NCI-H1105 treated with DMSO at 0.1 percent for 48 hours (cell line): Measurements from ENCODE around the gene MACO1.
"Not testable (repeated sequence)": the region's sequence is repeated elsewhere in the genome, so short reads cannot be mapped to it uniquely, and the experiment has no call there.

Experiments
- DNase-seq: peaks from one replicate; lab custom pipeline; 2025; lab: John Stamatoyannopoulos, UW

The MACO1 gene

GRCh38 chr1:25487628-25488027 is 56.9 kb downstream of the MACO1 start:
- no peak for DNase-seq

- no peak for DNase-seq
Observed at GRCh38 chr1:25492323-25492722, 61.6 kb downstream of the MACO1 start.

GRCh38 chr1:25494952-25495351 is 64.3 kb downstream of the MACO1 start:
- DNase-seq: no peak

- DNase-seq: no peak
Observed at GRCh38 chr1:25500694-25501093, 70.0 kb downstream of the MACO1 start.

GRCh38 chr1:25501235-25502058 is 70.8 kb downstream of the MACO1 start:
- no peak for DNase-seq

- no peak for DNase-seq
Observed at GRCh38 chr1:25502957-25503356, 72.3 kb downstream of the MACO1 start.

- peak; percentile 13 for DNase-seq
Observed at GRCh38 chr1:25503551-25504426, 73.1 kb downstream of the MACO1 start.

GRCh38 chr1:25504706-25505595 is 74.3 kb downstream of the MACO1 start:
- DNase-seq: no peak

GRCh38 chr1:25505656-25506385 is 75.1 kb downstream of the MACO1 start:
- no peak for DNase-seq

GRCh38 chr1:25506566-25507463 is 76.1 kb downstream of the MACO1 start:
- not testable (repeated sequence) for DNase-seq

GRCh38 chr1:25513666-25514065 is 83.0 kb downstream of the MACO1 start:
- DNase-seq: no peak

- DNase-seq: no peak
Observed at GRCh38 chr1:25515033-25515432, 84.3 kb downstream of the MACO1 start.

- no peak for DNase-seq
Observed at GRCh38 chr1:25516686-25517085, 86.0 kb downstream of the MACO1 start.

- DNase-seq: no peak
Observed at GRCh38 chr1:25517476-25518394, 87.0 kb downstream of the MACO1 start.

- DNase-seq: no peak
Observed at GRCh38 chr1:25519624-25520023, 88.9 kb downstream of the MACO1 start.

- DNase-seq: peak; percentile 63
Observed at GRCh38 chr1:25520446-25521061, 89.9 kb downstream of the MACO1 start.

GRCh38 chr1:25522031-25522655 is 91.4 kb downstream of the MACO1 start:
- no peak for DNase-seq

- no peak for DNase-seq
Observed at GRCh38 chr1:25523542-25523941, 92.8 kb downstream of the MACO1 start.
